Astrocyte of the spinal cord (primary cell): ENCODE results near the gene BRS3.

Experiments
- DNase-seq: peaks from one replicate; pipeline ENCODE4 v3.0.0; 2011; ENCODE audit warnings: low read depth, low spot score
- H3K4me3 ChIP-seq: 2 replicates; pipeline ENCODE4 v1.5.1; 2011; ENCODE audit warnings: low read depth, mild to moderate bottlenecking, low read length, moderate library complexity
- in situ Hi-C: cut with HindIII; loops from 2 replicates; pipeline ENCODE4 v1.10.0; 2017; ENCODE audit warnings: low sequenced_read_pairs
- TF ChIP-seq, protein P1 (sequence below): IDR thresholded peaks from 2 replicates; pipeline ENCODE4 v1.5.1; 2012; ENCODE audit warnings: low read depth, mild to moderate bottlenecking, low read length, inconsistent platforms

Gene BRS3

GRCh38 chrX:136488706-136489105, 959 bp downstream of the BRS3 start:
- TF ChIP-seq, protein P1, sequence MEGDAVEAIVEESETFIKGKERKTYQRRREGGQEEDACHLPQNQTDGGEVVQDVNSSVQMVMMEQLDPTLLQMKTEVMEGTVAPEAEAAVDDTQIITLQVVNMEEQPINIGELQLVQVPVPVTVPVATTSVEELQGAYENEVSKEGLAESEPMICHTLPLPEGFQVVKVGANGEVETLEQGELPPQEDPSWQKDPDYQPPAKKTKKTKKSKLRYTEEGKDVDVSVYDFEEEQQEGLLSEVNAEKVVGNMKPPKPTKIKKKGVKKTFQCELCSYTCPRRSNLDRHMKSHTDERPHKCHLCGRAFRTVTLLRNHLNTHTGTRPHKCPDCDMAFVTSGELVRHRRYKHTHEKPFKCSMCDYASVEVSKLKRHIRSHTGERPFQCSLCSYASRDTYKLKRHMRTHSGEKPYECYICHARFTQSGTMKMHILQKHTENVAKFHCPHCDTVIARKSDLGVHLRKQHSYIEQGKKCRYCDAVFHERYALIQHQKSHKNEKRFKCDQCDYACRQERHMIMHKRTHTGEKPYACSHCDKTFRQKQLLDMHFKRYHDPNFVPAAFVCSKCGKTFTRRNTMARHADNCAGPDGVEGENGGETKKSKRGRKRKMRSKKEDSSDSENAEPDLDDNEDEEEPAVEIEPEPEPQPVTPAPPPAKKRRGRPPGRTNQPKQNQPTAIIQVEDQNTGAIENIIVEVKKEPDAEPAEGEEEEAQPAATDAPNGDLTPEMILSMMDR, result no peak
- in situ Hi-C loops, result no loop called here
- H3K4me3 ChIP-seq, result no peak overlapping the region
- DNase-seq, result no peak

DNA sequence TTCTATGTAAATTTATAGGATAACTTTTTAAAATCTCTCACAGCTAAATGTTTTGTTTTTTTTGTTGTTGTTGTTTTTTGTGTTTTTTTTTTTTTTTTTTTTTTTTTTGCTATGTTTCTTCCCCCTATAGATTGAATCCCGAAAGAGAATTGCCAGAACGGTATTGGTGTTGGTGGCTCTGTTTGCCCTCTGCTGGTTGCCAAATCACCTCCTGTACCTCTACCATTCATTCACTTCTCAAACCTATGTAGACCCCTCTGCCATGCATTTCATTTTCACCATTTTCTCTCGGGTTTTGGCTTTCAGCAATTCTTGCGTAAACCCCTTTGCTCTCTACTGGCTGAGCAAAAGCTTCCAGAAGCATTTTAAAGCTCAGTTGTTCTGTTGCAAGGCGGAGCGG, 4.1 kb downstream of the BRS3 start:
- in situ Hi-C loops, result no loop called here
- TF ChIP-seq, protein P1, result no peak
- no peak for DNase-seq
- H3K4me3 ChIP-seq, result no peak overlapping the region

- in situ Hi-C loops, result no loop called here
- DNase-seq, result no peak
- no peak overlapping the region for H3K4me3 ChIP-seq
- TF ChIP-seq, protein P1, result no peak
These were observed 5.3 kb downstream of the BRS3 start for GRCh38 chrX:136493011-136493410.

- TF ChIP-seq, protein P1, result no peak
- no peak for DNase-seq
- no peak overlapping the region for H3K4me3 ChIP-seq
- in situ Hi-C loops, result no loop called here
These were observed 7.3 kb downstream of the BRS3 start for GRCh38 chrX:136495043-136495442.

DNA sequence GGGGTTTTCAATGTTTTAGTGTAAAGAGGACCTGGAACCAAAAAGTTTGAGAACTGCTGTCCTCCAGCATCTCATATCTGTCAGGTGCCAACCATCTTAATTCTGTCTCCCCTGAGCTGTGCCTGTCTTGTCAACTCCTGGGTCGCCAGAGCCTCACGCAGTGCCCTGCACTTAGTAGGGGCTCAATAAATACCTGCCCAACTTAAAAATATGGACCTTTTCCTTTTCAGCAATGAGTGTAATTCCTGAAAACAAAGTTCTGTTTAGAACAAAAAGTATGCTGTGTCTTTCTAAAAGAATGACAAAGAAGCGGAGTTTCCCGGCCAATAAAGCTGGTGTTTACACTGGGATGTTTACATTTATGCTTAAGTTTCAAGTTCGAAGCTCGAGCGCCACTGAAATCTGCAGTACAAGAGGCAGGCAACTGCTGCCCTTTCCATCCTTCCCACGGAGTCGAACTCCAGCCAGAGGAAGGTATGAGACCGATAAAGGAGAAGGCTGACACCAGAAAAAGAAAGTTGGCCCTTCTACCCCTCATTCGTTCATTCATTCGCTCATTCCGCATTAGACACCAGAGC, 8.5 kb downstream of the BRS3 start:
- H3K4me3 ChIP-seq, result peak overlapping the region; percentile 60
- DNase-seq, result no peak
- TF ChIP-seq, protein P1, result no peak
- in situ Hi-C loops, result no loop called here

GRCh38 chrX:136496764-136497555, 9.2 kb downstream of the BRS3 start:
- TF ChIP-seq, protein P1, result no peak
- H3K4me3 ChIP-seq, result peak overlapping the region; percentile 67
- DNase-seq, result peak; percentile 89
- in situ Hi-C loops, result no loop called here
